Endothelial cell of umbilical vein (primary cell): ENCODE data around the gene ADORA2B. TPM values are rescaled to one million over a fixed set of nuclear protein-coding genes. Genes with fewer than 3 reads are reported as not detected.

ENCODE experiments used
- polyA plus RNA-seq, 4 experiments: library from polyadenylated mRNA; depleted of rRNA in 3 of 4; stranded (reverse) in 3 of 4; unstranded in 1 of 4; fragments of >200 nt; gene quantifications; 2 replicates each; pipeline versions ENCODE4 v1.2.1 to v1.2.3, GENCODE V29; 2011 to 2012; ENCODE audit warnings: missing spikeins in 1 of 4
- total RNA-seq: library from RNA; stranded (reverse); gene quantifications from 2 replicates; pipeline ENCODE4 v1.2.3, GENCODE V29; 2021

The ADORA2B gene
- total and polyA plus RNA-seq, 2 donors (not counting 3 experiments of a cell fraction or from before 2014, with no cell fraction given), result 8.8 to 9.8 TPM

Other genes with a start within 250 kb of the ADORA2B start
- 37.4 and 46.5 TPM in 2 replicates for gene ZNF286A, start 245.4 kb upstream of the ADORA2B start, total RNA-seq
- 8.6 and 11.7 TPM in 2 replicates for gene ZNF286A, start 245.4 kb upstream of the ADORA2B start, polyA plus RNA-seq
- gene TBC1D26, start 212.8 kb upstream of the ADORA2B start, total RNA-seq, result not detected in 2 replicates
- 0.11 TPM in 1 of 2 replicates, not detected in the other for gene TBC1D26, start 212.8 kb upstream of the ADORA2B start, polyA plus RNA-seq
- 18.0 and 21.9 TPM in 2 replicates for gene ZSWIM7, start 54.6 kb downstream of the ADORA2B start, total RNA-seq
- 33.8 and 38.9 TPM in 2 replicates for gene ZSWIM7, start 54.6 kb downstream of the ADORA2B start, polyA plus RNA-seq
- 32.8 and 33.3 TPM in 2 replicates for gene TTC19, start 54.7 kb downstream of the ADORA2B start, total RNA-seq
- 7.6 and 7.8 TPM in 2 replicates for gene TTC19, start 54.7 kb downstream of the ADORA2B start, polyA plus RNA-seq